Panc1 (cell line): Measurements from ENCODE around the gene GPR180. TPM values are rescaled to one million over a fixed set of nuclear protein-coding genes. Genes with fewer than 3 reads are reported as not detected.

ENCODE experiments used
- ATAC-seq: fragments of 200-7000 bp; cut with Tn5 transposase; 2 replicates; pipeline ENCODE4 v1.9.1; 2020; ENCODE audit warnings: mild to moderate bottlenecking, moderate library complexity
- BruUV-seq: library from RNA; stranded (reverse); fragments of 400-500 nt; replicated peaks from 2 replicates; lab custom pipeline; 2021; lab: Mats Ljungman, UMichigan
- CTCF ChIA-PET: fragments of 300-600 bp; sonication (Branson Sonifier 250); formaldehyde crosslinking; loops from one replicate; lab custom pipeline; 2022; ENCODE audit warnings: antibody characterized with exemption; lab: Charles Lee
- POLR2A ChIA-PET: fragments of 300-600 bp; sonication (Branson Sonifier 250); formaldehyde crosslinking; loops from one replicate; lab custom pipeline; 2022; ENCODE audit warnings: antibody characterized with exemption; lab: Charles Lee
- DNase-seq: peaks from one replicate; pipeline ENCODE4 v3.0.0-alpha.2; 2010; ENCODE audit warnings: low read depth, low spot score
- H3K27ac ChIP-seq: 2 replicates; pipeline ENCODE4 v1.5.1; 2011; ENCODE audit warnings: mild to moderate bottlenecking, low read length, inconsistent platforms
- H3K27me3 ChIP-seq: fragments of 200-500 bp; sonication (Bioruptor generic); 2 replicates; pipeline ENCODE4 v1.6.0; 2014; ENCODE audit warnings: low read length, inconsistent platforms; ENCODE audit not compliant: control insufficient read depth, insufficient read depth
- H3K36me3 ChIP-seq: fragments of 200-500 bp; sonication (Bioruptor generic); 2 replicates; pipeline ENCODE4 v1.5.1; 2014; ENCODE audit warnings: inconsistent platforms, mild to moderate bottlenecking, low read length, moderate library complexity; ENCODE audit not compliant: control insufficient read depth, insufficient read depth
- H3K4me1 ChIP-seq: 2 replicates; pipeline ENCODE4 v1.5.1; 2011; ENCODE audit warnings: inconsistent platforms, mild to moderate bottlenecking, low read length, moderate library complexity; ENCODE audit not compliant: control insufficient read depth, insufficient read depth
- H3K4me3 ChIP-seq, 2 experiments: 2 replicates each; pipeline ENCODE4 v1.5.1; 2011 to 2012; ENCODE audit warnings: low read depth in 2 of 2, low read length in 2 of 2, mild to moderate bottlenecking in 2 of 2, inconsistent platforms in 1 of 2, moderate library complexity in 1 of 2
- H3K9me3 ChIP-seq: fragments of 200-500 bp; sonication (Bioruptor generic); 2 replicates; pipeline ENCODE4 v1.5.1; 2014; ENCODE audit warnings: low read depth, mild to moderate bottlenecking, inconsistent platforms, low read length, moderate library complexity; ENCODE audit not compliant: control insufficient read depth, insufficient read depth
- CTCF ChIP-seq: fragments of 450-650 bp; IDR thresholded peaks from 2 replicates; pipeline ENCODE4 v1.5.1; 2017; ENCODE audit warnings: mild to moderate bottlenecking
- POLR2AphosphoS5 ChIP-seq: IDR thresholded peaks from 2 replicates; pipeline ENCODE4 v1.6.1; 2012; ENCODE audit warnings: mild to moderate bottlenecking, low read depth, low read length, moderate library complexity
- REST ChIP-seq, 2 experiments: IDR thresholded peaks; 2 replicates each; pipeline ENCODE4 v1.6.1; 2011 to 2012; ENCODE audit warnings: low read depth in 2 of 2, control low read depth in 1 of 2, low read length in 1 of 2, mild to moderate bottlenecking in 1 of 2, moderate library complexity in 1 of 2; ENCODE audit not compliant: insufficient read depth in 1 of 2
- SIN3A ChIP-seq: IDR thresholded peaks from 2 replicates; pipeline ENCODE4 v1.6.1; 2012; ENCODE audit warnings: low read depth, mild to moderate bottlenecking, low read length, moderate library complexity, borderline replicate concordance; ENCODE audit not compliant: insufficient read depth
- TCF7L2 ChIP-seq: IDR thresholded peaks from 2 replicates; pipeline ENCODE4 v1.6.1; 2011; ENCODE audit warnings: mild to moderate bottlenecking, low read depth, low read length, inconsistent platforms
- in situ Hi-C: cut with HindIII; loops from 2 replicates; pipeline ENCODE4 v1.10.0; 2016; ENCODE audit warnings: low sequenced_read_pairs, low pct_unique_long_range_greater_than_20kb
- intact Hi-C: fragments of 100-400 bp; cut with micrococcal nuclease; formaldehyde crosslinking; loops from one replicate; pipeline ENCODE4 v1.10.0; 2022; ENCODE audit not compliant: unreplicated experiment
- total RNA-seq: library from RNA; stranded (reverse); gene quantifications from one replicate; pipeline ENCODE4 v1.2.1, GENCODE V29; 2021; ENCODE audit not compliant: unreplicated experiment

Gene GPR180
- total RNA-seq, 1 experiment from 2014 or later, result 7.1 TPM

DNA sequence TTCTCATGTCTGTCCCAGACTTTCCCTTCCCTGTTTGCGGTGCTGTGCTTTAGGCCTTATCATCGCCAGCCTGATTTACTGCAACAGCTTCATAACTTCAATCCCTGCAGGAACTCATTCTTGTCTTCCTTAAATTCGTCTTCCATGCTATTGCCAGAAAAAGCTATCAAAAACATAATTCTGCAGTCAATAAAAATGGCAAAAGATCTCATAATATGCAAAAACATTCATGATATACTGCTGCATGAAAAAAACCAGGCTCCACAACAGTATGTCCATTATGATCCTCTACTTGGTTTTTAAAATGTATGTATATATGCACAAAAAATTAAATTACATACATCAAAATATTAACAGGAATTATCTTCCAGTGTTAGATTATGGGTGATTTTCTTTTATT lies 34.1 kb upstream of the GPR180 start:
- H3K27me3 ChIP-seq, result no peaks in the 10 kb centered on the region
- H3K4me3 ChIP-seq, result no peak overlapping the region
- TF ChIP-seq TCF7L2 (no peak), SIN3A (no peak), POLR2AphosphoS5 (no peak), CTCF (no peak), REST (IDR thresholded peaks at IDR 0.05; ENCODE audit: insufficient read depth in 1 of 2, low read depth in 2 of 2, low read length in 1 of 2) (no peak)
- H3K36me3 ChIP-seq, result no peaks in the 10 kb centered on the region
- ChIA-PET POLR2A (no interaction called here), CTCF (no interaction called here)
- intact Hi-C loops, result no loop called here
- H3K4me1 ChIP-seq, result no peaks in the 10 kb centered on the region
- in situ Hi-C loops, result no loop called here
- no peaks in the 10 kb centered on the region for H3K9me3 ChIP-seq
- no peak for ATAC-seq
- no peak for DNase-seq
- H3K27ac ChIP-seq, result no peak overlapping the region
- no TSS peak for BruUV-seq

DNA sequence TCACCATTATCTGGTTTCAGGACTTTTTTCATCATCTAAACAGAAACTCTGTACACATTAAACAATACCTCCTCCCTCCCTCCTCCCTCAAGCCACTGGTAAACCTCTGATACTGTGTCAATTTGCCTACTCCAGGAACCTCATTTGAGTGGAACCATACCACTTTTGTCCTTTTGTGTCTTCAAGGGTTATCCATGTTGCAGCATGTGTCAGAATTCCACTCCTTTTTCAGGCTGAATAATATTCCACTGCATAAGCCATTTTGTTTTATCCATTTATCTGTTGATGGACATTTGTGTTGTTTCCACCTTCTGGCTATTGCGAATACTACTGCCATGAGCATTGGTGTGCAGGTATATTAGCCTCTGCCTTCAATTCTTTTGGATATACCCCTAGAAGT lies 33.2 kb upstream of the GPR180 start:
- in situ Hi-C loops (no loop called here), intact Hi-C loops (no loop called here)
- H3K27me3 ChIP-seq, result no peaks in the 10 kb centered on the region
- ChIA-PET CTCF (no interaction called here), POLR2A (no interaction called here)
- no TSS peak for BruUV-seq
- DNase-seq, result no peak
- no peaks in the 10 kb centered on the region for H3K4me1 ChIP-seq
- H3K27ac ChIP-seq, result no peak overlapping the region
- H3K36me3 ChIP-seq, result no peaks in the 10 kb centered on the region
- TF ChIP-seq POLR2AphosphoS5, result no peak
- no peak for TF ChIP-seq CTCF
- no peak for TF ChIP-seq TCF7L2
- no peak for TF ChIP-seq REST (IDR thresholded peaks at IDR 0.05; ENCODE audit: insufficient read depth in 1 of 2, low read depth in 2 of 2, low read length in 1 of 2)
- no peak for TF ChIP-seq SIN3A
- H3K9me3 ChIP-seq, result no peaks in the 10 kb centered on the region
- H3K4me3 ChIP-seq, result no peak overlapping the region
- no peak for ATAC-seq
